ENCODE data around the gene KRT82.

- TF ChIP-seq CTCF (IDR thresholded peaks at IDR 0.05) (peak in 1 of 6 experiments; percentile 10), POLR2A (IDR thresholded peaks at IDR 0.05) (no peak)
Measured at GRCh38 chr12:52362118-52362726, 43.9 kb downstream of the KRT82 start.

Data from thyroid gland (tissue), 4 donors.